ENCODE data around the gene TFAP2C. TPM values are rescaled to one million over a fixed set of nuclear protein-coding genes. Genes with fewer than 3 reads are reported as not detected.

TFAP2C gene
- total RNA-seq (1 to 10 TPM in 2 of 9 donors, under 1 TPM in 6, not detected in 1; 0.24 to 1.2 (median 0.63) TPM), polyA plus RNA-seq (under 1 TPM; 0.16 to 0.27 (median 0.24) TPM)
- long read RNA-seq, donor 1, result 0 reads
- long read RNA-seq, donor 2, result 0 reads
- long read RNA-seq, donor 3, result 0 reads
- long read RNA-seq, donor 4, result 0 reads
- long read RNA-seq, donor 5, result 0 reads
- long read RNA-seq, donor 6, partial matches to known transcripts, result 0 of 1 reads
- long read RNA-seq, donor 6, other reads (novel, unspliced or antisense), result 1 of 1 reads
- long read RNA-seq, donor 7, result 0 reads
- long read RNA-seq, donor 8, result 0 reads
- long read RNA-seq, donor 9, result 0 reads
- long read RNA-seq, donor 10, result 0 reads

GRCh38 chr20:56628873-56629463 is at the start of gene TFAP2C:
Gene TFAP2C (plus strand): TSS chr20:56629306. CDS start chr20:56629545, 239 bp downstream.
- intact Hi-C loops (cut with DNase I), result no loop called here
- WGBS, 4 donors, result 0 to 3% (median 2%) methylated on average over 7 to 62 of the region's 62 CpGs
- H3K27ac ChIP-seq, result peak within 1 kb of the TSS in 2 of 5 donors; percentile 22 to 42
- H3K9me3 ChIP-seq (replicated peaks in 1 of 3), result no peaks in the 10 kb centered on the region
- peak within 1 kb of the TSS in 2 of 4 donors; percentile 15 to 59 for H3K4me3 ChIP-seq
- DNase-seq, result peak; percentile 40 to 79 (median 65)
- H3K4me1 ChIP-seq (replicated peaks in 1 of 2), result peaks cover 10 to 18% of the 10 kb centered on the region in 2 donors
- H3K36me3 ChIP-seq (replicated peaks in 1 of 2), result no peaks in the 10 kb centered on the region
- TF ChIP-seq, protein P1, sequence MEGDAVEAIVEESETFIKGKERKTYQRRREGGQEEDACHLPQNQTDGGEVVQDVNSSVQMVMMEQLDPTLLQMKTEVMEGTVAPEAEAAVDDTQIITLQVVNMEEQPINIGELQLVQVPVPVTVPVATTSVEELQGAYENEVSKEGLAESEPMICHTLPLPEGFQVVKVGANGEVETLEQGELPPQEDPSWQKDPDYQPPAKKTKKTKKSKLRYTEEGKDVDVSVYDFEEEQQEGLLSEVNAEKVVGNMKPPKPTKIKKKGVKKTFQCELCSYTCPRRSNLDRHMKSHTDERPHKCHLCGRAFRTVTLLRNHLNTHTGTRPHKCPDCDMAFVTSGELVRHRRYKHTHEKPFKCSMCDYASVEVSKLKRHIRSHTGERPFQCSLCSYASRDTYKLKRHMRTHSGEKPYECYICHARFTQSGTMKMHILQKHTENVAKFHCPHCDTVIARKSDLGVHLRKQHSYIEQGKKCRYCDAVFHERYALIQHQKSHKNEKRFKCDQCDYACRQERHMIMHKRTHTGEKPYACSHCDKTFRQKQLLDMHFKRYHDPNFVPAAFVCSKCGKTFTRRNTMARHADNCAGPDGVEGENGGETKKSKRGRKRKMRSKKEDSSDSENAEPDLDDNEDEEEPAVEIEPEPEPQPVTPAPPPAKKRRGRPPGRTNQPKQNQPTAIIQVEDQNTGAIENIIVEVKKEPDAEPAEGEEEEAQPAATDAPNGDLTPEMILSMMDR (IDR thresholded peaks at IDR 0.05), result no peak
- TF ChIP-seq POLR2A (IDR thresholded peaks at IDR 0.05), result peak in 1 of 2 donors; percentile 63
- H3K27me3 ChIP-seq, result peaks cover 80% of the 10 kb centered on the region

DNA sequence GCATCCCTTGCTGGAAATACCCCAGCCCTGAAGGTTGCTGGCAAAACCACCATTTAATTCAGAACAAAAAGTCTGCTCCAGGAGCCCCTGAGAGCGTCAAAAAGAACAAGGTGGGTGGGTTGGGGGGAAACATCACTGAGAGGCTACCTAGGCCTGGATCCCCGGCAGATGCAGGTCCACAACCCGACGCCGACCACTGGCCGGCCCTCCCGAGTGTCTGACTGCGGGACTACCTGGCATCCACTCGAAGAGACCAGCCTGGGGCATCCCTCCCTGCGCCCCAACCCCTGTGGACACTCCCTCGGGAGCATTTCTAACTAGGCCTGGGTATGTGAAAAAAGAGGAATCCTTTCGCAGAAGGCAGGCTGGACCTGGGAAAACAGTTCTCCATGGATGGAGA is 48.9 kb upstream of the TFAP2C start:
- no peaks in the 10 kb centered on the region for H3K9me3 ChIP-seq (replicated peaks in 1 of 3)
- TF ChIP-seq, protein P1 (IDR thresholded peaks at IDR 0.05), result no peak
- TF ChIP-seq POLR2A (IDR thresholded peaks at IDR 0.05), result no peak
- H3K27me3 ChIP-seq, result peaks cover 4% of the 10 kb centered on the region
- H3K36me3 ChIP-seq (replicated peaks in 1 of 2), result no peaks in the 10 kb centered on the region
- WGBS, 4 donors, result 84 to 88% (median 86%) methylated on average over 4 to 12 of the region's 12 CpGs
- no peak overlapping the region for H3K27ac ChIP-seq
- H3K4me1 ChIP-seq (replicated peaks in 1 of 2), result peaks cover 0 to under 1% of the 10 kb centered on the region in 2 donors
- DNase-seq, result no peak
- H3K4me3 ChIP-seq, result no peak overlapping the region
- intact Hi-C loops (cut with DNase I), result no loop called here

GRCh38 chr20:56581701-56582100 is 47.4 kb upstream of the TFAP2C start:
- Histone ChIP-seq H3K4me3 (no peak overlapping the region), H3K36me3 (replicated peaks in 1 of 2) (no peaks in the 10 kb centered on the region), H3K4me1 (replicated peaks in 1 of 2) (no peaks in the 10 kb centered on the region), H3K27ac (no peak overlapping the region), H3K9me3 (replicated peaks in 1 of 3) (no peaks in the 10 kb centered on the region), H3K27me3 (peaks cover 4% of the 10 kb centered on the region)
- intact Hi-C loops (cut with DNase I), result no loop called here
- no peak for DNase-seq
- WGBS, 4 donors, result 44 to 62% (median 60%) methylated on average over 2 of the region's 2 CpGs
- TF ChIP-seq POLR2A (IDR thresholded peaks at IDR 0.05), result no peak
- TF ChIP-seq, protein P1 (IDR thresholded peaks at IDR 0.05), result no peak

DNA sequence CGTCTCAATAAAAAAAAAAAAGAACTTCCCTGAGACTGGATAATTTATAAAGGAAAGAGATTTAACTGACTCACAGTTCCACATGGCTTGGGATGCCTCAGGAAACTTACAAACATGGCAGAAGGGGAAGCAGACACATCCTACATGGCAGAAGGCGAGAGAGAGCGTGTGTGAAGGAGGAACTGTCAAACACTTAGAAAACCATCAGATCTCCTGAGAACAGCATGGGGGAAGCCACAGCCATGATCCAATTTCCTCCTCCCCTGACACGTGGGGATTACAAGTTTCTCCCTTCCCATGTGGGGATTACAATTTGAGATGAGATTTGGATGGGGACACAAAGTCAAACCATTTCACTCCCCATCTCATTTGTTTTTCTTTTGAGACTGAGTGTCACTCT is 46.6 kb upstream of the TFAP2C start:
- no peak overlapping the region for H3K4me3 ChIP-seq

More for the DNA sequence above, 46.6 kb upstream of the TFAP2C start:
- no peaks in the 10 kb centered on the region for H3K36me3 ChIP-seq (replicated peaks in 1 of 2)
- H3K9me3 ChIP-seq (replicated peaks in 1 of 3), result no peaks in the 10 kb centered on the region
- DNase-seq, result no peak
- H3K27ac ChIP-seq, result no peak overlapping the region
- TF ChIP-seq POLR2A (IDR thresholded peaks at IDR 0.05), result no peak
- TF ChIP-seq, protein P1 (IDR thresholded peaks at IDR 0.05), result no peak
- H3K4me1 ChIP-seq (replicated peaks in 1 of 2), result no peaks in the 10 kb centered on the region
- H3K27me3 ChIP-seq, result peaks cover 4% of the 10 kb centered on the region
- WGBS, 4 donors, result 42 to 75% (median 58%) methylated on average over 3 to 4 of the region's 4 CpGs
- intact Hi-C loops (cut with DNase I), result no loop called here
